ENCODE results near the gene TMC5. TPM values are rescaled to one million over a fixed set of nuclear protein-coding genes. Genes with fewer than 3 reads are reported as not detected.

Gene TMC5
- polyA plus RNA-seq, 3 donors, result not detected

DNA sequence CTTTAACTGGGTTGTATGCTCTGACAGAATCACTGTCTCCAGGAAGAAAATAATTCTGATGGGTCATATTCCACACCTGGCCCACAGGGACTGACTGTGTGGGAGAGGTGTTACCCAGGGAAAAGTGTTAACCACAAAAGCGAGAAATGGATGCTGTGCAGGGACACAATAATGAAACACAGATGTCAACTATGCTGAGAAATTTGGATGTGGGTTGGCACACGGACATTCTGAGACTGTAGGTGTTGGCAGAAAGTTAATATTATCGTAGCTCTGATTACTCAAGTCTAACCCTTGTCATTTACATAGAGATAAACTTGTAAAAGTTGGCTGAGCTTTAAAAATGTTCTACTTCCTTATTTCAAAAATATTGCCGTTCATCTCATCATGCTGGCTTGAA lies 19.6 kb downstream of the TMC5 start:
- H3K9ac ChIP-seq (ENCODE audit: insufficient read depth, low read length, poor library complexity, severe bottlenecking), result no peak overlapping the region
- H3K4me2 ChIP-seq (replicated peaks; ENCODE audit: extremely low read depth, low read length, poor library complexity, severe bottlenecking), result no peak overlapping the region
- no peak overlapping the region for H3K27ac Mint-ChIP-seq

GRCh38 chr16:19438739-19439138 lies 21.1 kb downstream of the TMC5 start:
- H4K20me1 ChIP-seq (ENCODE audit: insufficient read depth, low read length), result no peaks in the 10 kb centered on the region
- H3K4me3 ChIP-seq (replicated peaks in 1 of 3; ENCODE audit: low read depth in 2 of 3, low read length in 3 of 3), result no peak overlapping the region
- H3K4me2 ChIP-seq (replicated peaks; ENCODE audit: extremely low read depth, low read length, poor library complexity, severe bottlenecking), result no peak overlapping the region
- Mint-ChIP-seq H3K27ac (no peak overlapping the region), H3K27me3 (ENCODE audit: low read depth in 3 of 3) (peaks cover under 1 to 6% (median 3%) of the 10 kb centered on the region in 3 donors), H3K4me3 (no peak overlapping the region), H3K4me1 (no peaks in the 10 kb centered on the region), H3K9me3 (peaks cover 0 to 3% (median 2%) of the 10 kb centered on the region in 7 donors), H3K36me3 (no peaks in the 10 kb centered on the region)
- no peak overlapping the region for H2AFZ ChIP-seq (ENCODE audit: insufficient read depth, low read depth, low read length, poor library complexity, severe bottlenecking)
- WGBS (ENCODE audit: insufficient coverage), result no CpG with 5 or more reads among the region's 1 CpG
- no peaks in the 10 kb centered on the region for H3K27me3 ChIP-seq (ENCODE audit: control insufficient read depth in 2 of 2, insufficient read depth in 2 of 2, low read length in 2 of 2)
- H3K27ac ChIP-seq (ENCODE audit: low read depth in 1 of 2, low read length in 2 of 2), result no peak overlapping the region
- TF ChIP-seq, protein P1, sequence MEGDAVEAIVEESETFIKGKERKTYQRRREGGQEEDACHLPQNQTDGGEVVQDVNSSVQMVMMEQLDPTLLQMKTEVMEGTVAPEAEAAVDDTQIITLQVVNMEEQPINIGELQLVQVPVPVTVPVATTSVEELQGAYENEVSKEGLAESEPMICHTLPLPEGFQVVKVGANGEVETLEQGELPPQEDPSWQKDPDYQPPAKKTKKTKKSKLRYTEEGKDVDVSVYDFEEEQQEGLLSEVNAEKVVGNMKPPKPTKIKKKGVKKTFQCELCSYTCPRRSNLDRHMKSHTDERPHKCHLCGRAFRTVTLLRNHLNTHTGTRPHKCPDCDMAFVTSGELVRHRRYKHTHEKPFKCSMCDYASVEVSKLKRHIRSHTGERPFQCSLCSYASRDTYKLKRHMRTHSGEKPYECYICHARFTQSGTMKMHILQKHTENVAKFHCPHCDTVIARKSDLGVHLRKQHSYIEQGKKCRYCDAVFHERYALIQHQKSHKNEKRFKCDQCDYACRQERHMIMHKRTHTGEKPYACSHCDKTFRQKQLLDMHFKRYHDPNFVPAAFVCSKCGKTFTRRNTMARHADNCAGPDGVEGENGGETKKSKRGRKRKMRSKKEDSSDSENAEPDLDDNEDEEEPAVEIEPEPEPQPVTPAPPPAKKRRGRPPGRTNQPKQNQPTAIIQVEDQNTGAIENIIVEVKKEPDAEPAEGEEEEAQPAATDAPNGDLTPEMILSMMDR (IDR thresholded peaks at IDR 0.05), result no peak
- no peaks in the 10 kb centered on the region for H3K9me3 ChIP-seq (replicated peaks in 1 of 2; ENCODE audit: control insufficient read depth in 1 of 2, insufficient read depth in 1 of 2, low read length in 2 of 2)
- intact Hi-C loops (cut with micrococcal nuclease), result no loop called here
- H3K79me2 ChIP-seq (ENCODE audit: insufficient read depth, low read length), result no peaks in the 10 kb centered on the region
- H3K4me1 ChIP-seq (ENCODE audit: control insufficient read depth in 1 of 2, insufficient read depth in 2 of 2, low read length in 2 of 2), result no peaks in the 10 kb centered on the region
- H3K9ac ChIP-seq (ENCODE audit: insufficient read depth, low read length, poor library complexity, severe bottlenecking), result no peak overlapping the region
- DNase-seq, result no peak
- no peaks in the 10 kb centered on the region for H3K36me3 ChIP-seq (replicated peaks in 1 of 2; ENCODE audit: control insufficient read depth in 1 of 2, insufficient read depth in 2 of 2, low read length in 2 of 2)

More for the DNA sequence above, 19.6 kb downstream of the TMC5 start:
- no peaks in the 10 kb centered on the region for H3K36me3 ChIP-seq (replicated peaks in 1 of 2; ENCODE audit: control insufficient read depth in 1 of 2, insufficient read depth in 2 of 2, low read length in 2 of 2)
- H3K4me3 ChIP-seq (replicated peaks in 1 of 3; ENCODE audit: low read depth in 2 of 3, low read length in 3 of 3), result no peak overlapping the region
- 58% methylated on average over 2 of the region's 4 CpGs for WGBS (ENCODE audit: insufficient coverage)
- no peak for DNase-seq
- no peak overlapping the region for H2AFZ ChIP-seq (ENCODE audit: insufficient read depth, low read depth, low read length, poor library complexity, severe bottlenecking)
- H3K27ac ChIP-seq (ENCODE audit: low read depth in 1 of 2, low read length in 2 of 2), result no peak overlapping the region
- intact Hi-C loops (cut with micrococcal nuclease), result no loop called here
- peaks cover 0 to 2% of the 10 kb centered on the region in 2 donors for H3K4me1 ChIP-seq (ENCODE audit: control insufficient read depth in 1 of 2, insufficient read depth in 2 of 2, low read length in 2 of 2)
- H3K9me3 ChIP-seq (replicated peaks in 1 of 2; ENCODE audit: control insufficient read depth in 1 of 2, insufficient read depth in 1 of 2, low read length in 2 of 2), result no peaks in the 10 kb centered on the region
- H3K79me2 ChIP-seq (ENCODE audit: insufficient read depth, low read length), result no peaks in the 10 kb centered on the region
- no peaks in the 10 kb centered on the region for H3K36me3 Mint-ChIP-seq
- no peak overlapping the region for H3K4me3 Mint-ChIP-seq
- no peaks in the 10 kb centered on the region for H4K20me1 ChIP-seq (ENCODE audit: insufficient read depth, low read length)
- TF ChIP-seq, protein P1 (IDR thresholded peaks at IDR 0.05), result no peak
- H3K27me3 Mint-ChIP-seq (ENCODE audit: low read depth in 3 of 3), result peaks cover 2 to 4% (median 3%) of the 10 kb centered on the region in 3 donors
- no peaks in the 10 kb centered on the region for H3K27me3 ChIP-seq (ENCODE audit: control insufficient read depth in 2 of 2, insufficient read depth in 2 of 2, low read length in 2 of 2)
- H3K9me3 Mint-ChIP-seq, result peaks cover 0 to 5% (median 0%) of the 10 kb centered on the region in 7 donors
- H3K4me1 Mint-ChIP-seq, result peaks cover 4% of the 10 kb centered on the region

Measured in CD14-positive monocyte (primary cell).